IMR-90 (cell line): ENCODE measurements around the gene POLR2I. TPM values are rescaled to one million over a fixed set of nuclear protein-coding genes. Genes with fewer than 3 reads are reported as not detected.

Experiments used
- ATAC-seq: fragments of 200-7000 bp; cut with Tn5 transposase; 2 replicates; pipeline ENCODE4 v1.9.1; 2020; ENCODE audit warnings: low read depth, mild to moderate bottlenecking, moderate library complexity
- BruUV-seq: library from RNA; stranded (reverse); fragments of 400-500 nt; replicated peaks from 2 replicates; lab custom pipeline; 2021; lab: Mats Ljungman, UMichigan
- CTCF ChIA-PET: fragments of 300-600 bp; formaldehyde crosslinking; extraction: SDS; loops from one replicate; lab custom pipeline; 2021; ENCODE audit warnings: antibody characterized with exemption; lab: Yijun Ruan, JAX
- POLR2A ChIA-PET: fragments of 300-600 bp; sonication (Branson Sonifier 250); formaldehyde crosslinking; loops from one replicate; lab custom pipeline; 2022; ENCODE audit warnings: antibody characterized with exemption; ENCODE audit not compliant: unreplicated experiment; lab: Charles Lee
- DNase-seq: peaks from one replicate; pipeline ENCODE4 v3.0.0; 2013
- H2AFZ ChIP-seq: replicated peaks from 2 replicates; pipeline ENCODE3; 2013; ENCODE audit warnings: low read length, mild to moderate bottlenecking; ENCODE audit not compliant: poor library complexity
- H2AK5ac ChIP-seq: 2 replicates; pipeline ENCODE4 v1.6.1; 2013; ENCODE audit warnings: low read depth, low read length, inconsistent platforms
- H2AK9ac ChIP-seq: replicated peaks from 2 replicates; pipeline ENCODE3; 2013; ENCODE audit warnings: mild to moderate bottlenecking, low read depth, low read length, moderate library complexity; ENCODE audit not compliant: poor library complexity
- H2BK120ac ChIP-seq: 2 replicates; pipeline ENCODE4 v1.6.1; 2013; ENCODE audit warnings: low read depth, low read length, inconsistent platforms
- H2BK15ac ChIP-seq: 3 replicates; pipeline ENCODE4 v1.6.1; 2013; ENCODE audit warnings: low read depth, low read length, inconsistent platforms
- H2BK20ac ChIP-seq: 2 replicates; pipeline ENCODE4 v1.6.1; 2013; ENCODE audit warnings: low read depth, mild to moderate bottlenecking, inconsistent platforms, low read length, moderate library complexity
- H2BK5ac ChIP-seq: 2 replicates; pipeline ENCODE4 v1.6.1; 2013; ENCODE audit warnings: mild to moderate bottlenecking, low read depth, low read length, inconsistent platforms; ENCODE audit not compliant: poor library complexity, severe bottlenecking
- H3K14ac ChIP-seq: replicated peaks from 2 replicates; pipeline ENCODE4 v1.6.1; 2013; ENCODE audit warnings: low read depth, low read length, inconsistent platforms
- H3K18ac ChIP-seq: 2 replicates; pipeline ENCODE4 v1.6.1; 2013; ENCODE audit warnings: low read depth, low read length, control low read depth
- H3K23ac ChIP-seq: 2 replicates; pipeline ENCODE4 v1.6.1; 2013; ENCODE audit warnings: low read depth, low read length, inconsistent platforms
- H3K27ac ChIP-seq: 2 replicates; pipeline ENCODE4 v1.5.1; 2013; ENCODE audit warnings: mild to moderate bottlenecking, control low read depth, low read length; ENCODE audit not compliant: insufficient read depth
- H3K27me3 ChIP-seq: 2 replicates; pipeline ENCODE4 v1.6.1; 2013; ENCODE audit warnings: low read length; ENCODE audit not compliant: control insufficient read depth, insufficient read depth
- H3K36me3 ChIP-seq: 2 replicates; pipeline ENCODE4 v1.6.1; 2013; ENCODE audit warnings: low read length, mixed read lengths; ENCODE audit not compliant: control insufficient read depth, insufficient read depth
- H3K4ac ChIP-seq: 2 replicates; pipeline ENCODE4 v1.6.1; 2013; ENCODE audit warnings: low read depth, low read length, inconsistent platforms
- H3K4me1 ChIP-seq: 2 replicates; pipeline ENCODE4 v1.6.1; 2013; ENCODE audit warnings: low read length, mixed read lengths; ENCODE audit not compliant: control insufficient read depth, insufficient read depth
- H3K4me2 ChIP-seq: 2 replicates; pipeline ENCODE4 v1.6.1; 2013; ENCODE audit warnings: low read depth, mild to moderate bottlenecking, control low read depth, low read length, moderate library complexity
- H3K4me3 ChIP-seq: 2 replicates; pipeline ENCODE4 v1.5.1; 2013; ENCODE audit warnings: low read depth, mild to moderate bottlenecking, control low read depth, low read length, moderate library complexity; ENCODE audit not compliant: insufficient read depth
- H3K56ac ChIP-seq: 2 replicates; pipeline ENCODE4 v1.6.1; 2013; ENCODE audit warnings: low read length, inconsistent platforms; ENCODE audit not compliant: insufficient read depth; ENCODE audit errors: extremely low read depth
- H3K79me1 ChIP-seq, 2 experiments: 2 replicates each; pipeline ENCODE4 v1.6.1; 2013; ENCODE audit warnings: low read length in 2 of 2, inconsistent platforms in 1 of 2, low read depth in 1 of 2
- H3K9ac ChIP-seq: 2 replicates; pipeline ENCODE4 v1.6.1; 2013; ENCODE audit warnings: low read depth, low read length, control low read depth
- H3K9me1 ChIP-seq: 2 replicates; pipeline ENCODE4 v1.6.1; 2013; ENCODE audit warnings: low read length, inconsistent platforms; ENCODE audit not compliant: insufficient read depth
- H3K9me3 ChIP-seq: 2 replicates; pipeline ENCODE4 v1.6.1; 2013; ENCODE audit warnings: low read length; ENCODE audit not compliant: control insufficient read depth, insufficient read depth
- H4K20me1 ChIP-seq: 2 replicates; pipeline ENCODE4 v1.6.1; 2013; ENCODE audit warnings: low read length, inconsistent platforms; ENCODE audit not compliant: insufficient read depth
- H4K5ac ChIP-seq: 2 replicates; pipeline ENCODE4 v1.6.1; 2013; ENCODE audit warnings: mild to moderate bottlenecking, low read depth, low read length, control low read depth
- H4K8ac ChIP-seq, 2 experiments: 2 replicates each; pipeline ENCODE4 v1.6.1; 2013; ENCODE audit warnings: low read depth in 2 of 2, low read length in 2 of 2, control low read depth in 1 of 2, inconsistent platforms in 1 of 2
- H4K91ac ChIP-seq: 2 replicates; pipeline ENCODE4 v1.6.1; 2013; ENCODE audit warnings: low read depth, low read length, inconsistent platforms; ENCODE audit not compliant: insufficient read depth
- NFE2L2 ChIP-seq: fragments of 150-350 bp; IDR thresholded peaks from 2 replicates; pipeline ENCODE4 v1.6.1; 2016; ENCODE audit warnings: low read depth, mild to moderate bottlenecking, low read length
- RCOR1 ChIP-seq: IDR thresholded peaks from 2 replicates; pipeline ENCODE4 v1.6.1; 2012; ENCODE audit warnings: mild to moderate bottlenecking, low read length, improper control_type of control experiment; ENCODE audit not compliant: insufficient replicate concordance
- WGBS, 2 experiments: methylation state at CpG; one replicate each; pipeline versions ENCODE4 v1.1.5 to v1.1.7; 2013; ENCODE audit warnings: missing lambda C conversion rate in 2 of 2; ENCODE audit not compliant: insufficient read length in 1 of 2; ENCODE audit errors: extremely low coverage in 2 of 2; 5-methylcytosine and 5-hydroxymethylcytosine counted together
- dilution Hi-C: fragments of 300-500 bp; cut with HindIII; formaldehyde crosslinking; loops from one replicate; pipeline ENCODE4 v1.14.3; 2018; ENCODE audit warnings: low sequenced_read_pairs; ENCODE audit not compliant: unreplicated experiment
- in situ Hi-C: fragments of 300-500 bp; cut with MboI; formaldehyde crosslinking; loops from 3 replicates; pipeline ENCODE4 v1.14.3; 2019; ENCODE audit warnings: low sequenced_read_pairs, inconsistent platforms, mixed read lengths
- intact Hi-C: fragments of 100-400 bp; cut with micrococcal nuclease; formaldehyde crosslinking; loops from 2 replicates; pipeline ENCODE4 v1.10.0; 2022
- polyA plus RNA-seq, 3 experiments: library from polyadenylated mRNA; depleted of rRNA; stranded (reverse); fragments of >200 nt; gene quantifications; 2 replicates each; pipeline ENCODE4 v1.2.3, GENCODE V29; 2012; ENCODE audit warnings: low replicate concordance in 1 of 3
- total RNA-seq: library from RNA; depleted of rRNA; stranded (reverse); fragments of >200 nt; gene quantifications from 2 replicates; pipeline ENCODE4 v1.2.3, GENCODE V29; 2012

POLR2I gene
- total and polyA plus RNA-seq, 2 of the 4 experiments (the other 2 are of a cell fraction), result 35.8 to 59.7 TPM

GRCh38 chr19:36084231-36085009, 30.3 kb downstream of the POLR2I start:
- H4K91ac ChIP-seq, result no peak overlapping the region
- H3K79me1 ChIP-seq, result peaks cover 0 to 6% of the 10 kb centered on the region in 2 experiments; a peak in 2 of 4 replicates
- no peak overlapping the region for H4K8ac ChIP-seq
- BruUV-seq, result no TSS peak
- no peak overlapping the region for H3K4ac ChIP-seq
- H3K14ac ChIP-seq, result no peak overlapping the region
- POLR2A ChIA-PET, result no interaction called here
- ATAC-seq (no peak), DNase-seq (no peak)
- no peaks in the 10 kb centered on the region for H3K9me3 ChIP-seq
- no peak overlapping the region for H3K18ac ChIP-seq
- intact Hi-C loops (no loop called here), dilution Hi-C loops (no loop called here), in situ Hi-C loops (no loop called here)
- no peak overlapping the region for H2AK5ac ChIP-seq
- no peaks in the 10 kb centered on the region for H4K20me1 ChIP-seq
- H3K4me2 ChIP-seq, result no peak overlapping the region
- no peak overlapping the region for H4K5ac ChIP-seq
- H3K4me3 ChIP-seq, result no peak overlapping the region
- CTCF ChIA-PET, result no interaction called here
- no peak overlapping the region for H3K27ac ChIP-seq
- TF ChIP-seq RCOR1 (no peak), NFE2L2 (no peak)
- no peak overlapping the region for H2BK15ac ChIP-seq
- no peaks in the 10 kb centered on the region for H3K4me1 ChIP-seq
- no peak overlapping the region for H2AFZ ChIP-seq
- no peak overlapping the region for H3K9ac ChIP-seq
- H2AK9ac ChIP-seq, result no peak overlapping the region
- 92% methylated on average over 5 of the region's 12 CpGs; no CpG with 5 or more reads in 1 of the 2 experiments for WGBS, 2 experiments
- H3K23ac ChIP-seq, result no peak overlapping the region
- H2BK120ac ChIP-seq, result no peak overlapping the region
- H3K9me1 ChIP-seq, result peaks cover 6% of the 10 kb centered on the region; the same call in 1 of the 2 replicates
- no peak overlapping the region for H3K56ac ChIP-seq
- H3K27me3 ChIP-seq, result no peaks in the 10 kb centered on the region
- H3K36me3 ChIP-seq, result peaks cover 21% of the 10 kb centered on the region
- H2BK5ac ChIP-seq, result no peak overlapping the region
- no peak overlapping the region for H2BK20ac ChIP-seq
